Transverse colon (tissue), 4 donors: ENCODE data around the gene PGPEP1. TPM values are rescaled to one million over a fixed set of nuclear protein-coding genes. Genes with fewer than 3 reads are reported as not detected.

Experiments
- DNase-seq: peaks from one replicate; pipeline ENCODE4 v3.0.0-alpha.2; 2019
- H3K27ac ChIP-seq, 4 donors: fragments of 200-600 bp; sonication (generic); 2 replicates each; pipeline ENCODE4 v1.5.1; 2016 to 2018; ENCODE audit warnings: inconsistent platforms in 4 of 4
- H3K27me3 ChIP-seq: fragments of 200-600 bp; sonication (generic); 2 replicates; pipeline ENCODE4 v1.5.1; 2017; ENCODE audit warnings: inconsistent platforms
- H3K36me3 ChIP-seq, 4 donors: fragments of 200-600 bp; sonication (generic); 2 replicates each; pipeline ENCODE4 v1.5.1; 2017 to 2019; ENCODE audit warnings: inconsistent platforms in 4 of 4
- H3K4me1 ChIP-seq, 4 donors: fragments of 200-600 bp; sonication (generic); 2 replicates each; pipeline ENCODE4 v1.5.1; 2017 to 2020; ENCODE audit warnings: inconsistent platforms in 4 of 4
- H3K4me3 ChIP-seq, 4 donors: fragments of 200-600 bp; sonication (generic); 1 replicate in 1 of 4; 2 replicates in 3 of 4; pipeline versions ENCODE4 v1.5.1 to v1.6.1; 2017 to 2019; ENCODE audit warnings: inconsistent platforms in 4 of 4
- H3K9me3 ChIP-seq, 2 donors: fragments of 200-600 bp; sonication (generic); 2 replicates each; pipeline ENCODE4 v1.5.1; 2017 to 2019; ENCODE audit warnings: inconsistent platforms in 2 of 2
- EP300 ChIP-seq: sonication (generic); formaldehyde crosslinking; IDR thresholded peaks from one replicate; pipeline ENCODE4 v1.6.1; 2017; ENCODE audit warnings: antibody characterized with exemption, low read depth
- POLR2A ChIP-seq: fragments of 450-650 bp; IDR thresholded peaks from one replicate; pipeline ENCODE4 v1.6.1; 2016; ENCODE audit warnings: antibody characterized with exemption, mild to moderate bottlenecking, moderate library complexity
- POLR2AphosphoS5 ChIP-seq, 3 donors: sonication (generic); formaldehyde crosslinking; IDR thresholded peaks; one replicate each; pipeline ENCODE4 v1.6.1; 2016; ENCODE audit warnings: antibody characterized with exemption in 3 of 3
- WGBS, 2 donors: methylation state at CpG; one replicate each; pipeline ENCODE4 v1.1.5; 2018; ENCODE audit warnings: low coverage in 1 of 2; 5-methylcytosine and 5-hydroxymethylcytosine counted together
- in situ Hi-C, 4 donors: fragments of 200-750 bp; cut with MboI; loops; one replicate each; pipeline versions ENCODE4 v1.15.0 to v1.15.1; 2017; ENCODE audit warnings: low sequenced_read_pairs in 3 of 4, low pct_ligation_motif_present in 1 of 4, low pct_unique_long_range_greater_than_20kb in 1 of 4
- intact Hi-C: fragments of 100-400 bp; cut with DNase I; formaldehyde crosslinking; loops from one replicate; pipeline ENCODE4 v1.15.1; 2023; ENCODE audit warnings: low total_unique reads
- total RNA-seq, 4 donors: library from RNA; depleted of rRNA; stranded (reverse); fragments of >200 nt; gene quantifications; one replicate each; pipeline ENCODE4 v1.1.0, GENCODE V29; 2016
- TF ChIP-seq, protein P1 (sequence below), 5 experiments: fragments of 200-600 bp in 3 of 5; fragments of 450-650 bp in 2 of 5; sonication (generic) in 3 of 5; IDR thresholded peaks; 1 replicate in 2 of 5; 2 replicates in 3 of 5; pipeline ENCODE4 v1.5.1; 2016 to 2017; ENCODE audit warnings: antibody characterized with exemption in 5 of 5, inconsistent platforms in 3 of 5, mild to moderate bottlenecking in 2 of 5, moderate library complexity in 1 of 5

The PGPEP1 gene
- total RNA-seq, 4 donors from 2014 or later = 59.7 to 110 (median 73.0) TPM

DNA sequence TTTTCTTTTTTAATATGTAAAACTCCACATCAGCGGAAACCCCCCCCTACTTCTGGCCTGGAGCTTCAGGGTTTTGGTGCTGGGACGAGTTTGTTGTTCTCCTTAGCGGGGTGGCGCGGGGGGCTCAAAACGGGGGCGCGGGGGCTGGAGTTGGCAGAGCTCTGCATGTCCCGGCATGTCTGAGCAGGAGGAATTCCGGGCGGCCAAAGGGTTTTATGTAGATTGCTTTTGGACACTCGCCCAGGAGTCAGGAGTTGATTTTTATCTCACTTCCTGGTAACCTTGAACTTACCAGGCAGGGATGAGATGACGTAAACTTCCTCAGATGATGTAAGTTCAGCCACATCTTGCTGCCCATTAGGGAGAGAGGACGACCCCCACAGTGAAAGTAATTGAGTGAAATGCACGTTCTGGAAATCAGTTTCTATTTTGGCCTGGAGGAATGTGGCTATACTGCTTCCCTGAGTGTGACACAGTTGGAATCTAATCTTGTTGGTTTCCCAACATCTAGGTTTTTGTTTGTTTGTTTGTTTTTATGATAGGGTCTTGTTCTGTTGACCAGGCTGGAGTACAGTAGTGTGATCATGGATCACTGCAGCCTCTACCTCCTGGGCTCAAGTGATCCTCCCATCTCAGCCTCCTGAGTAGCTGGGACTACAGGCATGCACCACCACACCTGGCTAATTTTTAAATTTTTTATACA, 24.6 kb downstream of the PGPEP1 start:
- in situ Hi-C loops (no loop called here), intact Hi-C loops (no loop called here)
- TF ChIP-seq, protein P1, sequence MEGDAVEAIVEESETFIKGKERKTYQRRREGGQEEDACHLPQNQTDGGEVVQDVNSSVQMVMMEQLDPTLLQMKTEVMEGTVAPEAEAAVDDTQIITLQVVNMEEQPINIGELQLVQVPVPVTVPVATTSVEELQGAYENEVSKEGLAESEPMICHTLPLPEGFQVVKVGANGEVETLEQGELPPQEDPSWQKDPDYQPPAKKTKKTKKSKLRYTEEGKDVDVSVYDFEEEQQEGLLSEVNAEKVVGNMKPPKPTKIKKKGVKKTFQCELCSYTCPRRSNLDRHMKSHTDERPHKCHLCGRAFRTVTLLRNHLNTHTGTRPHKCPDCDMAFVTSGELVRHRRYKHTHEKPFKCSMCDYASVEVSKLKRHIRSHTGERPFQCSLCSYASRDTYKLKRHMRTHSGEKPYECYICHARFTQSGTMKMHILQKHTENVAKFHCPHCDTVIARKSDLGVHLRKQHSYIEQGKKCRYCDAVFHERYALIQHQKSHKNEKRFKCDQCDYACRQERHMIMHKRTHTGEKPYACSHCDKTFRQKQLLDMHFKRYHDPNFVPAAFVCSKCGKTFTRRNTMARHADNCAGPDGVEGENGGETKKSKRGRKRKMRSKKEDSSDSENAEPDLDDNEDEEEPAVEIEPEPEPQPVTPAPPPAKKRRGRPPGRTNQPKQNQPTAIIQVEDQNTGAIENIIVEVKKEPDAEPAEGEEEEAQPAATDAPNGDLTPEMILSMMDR (IDR thresholded peaks at IDR 0.05) = no peak
- TF ChIP-seq POLR2AphosphoS5 (IDR thresholded peaks at IDR 0.05) (peak; percentile 54 to 78 (median 73)), POLR2A (no peak), EP300 (peak; percentile 61)
- H3K9me3 ChIP-seq = no peaks in the 10 kb centered on the region
- no peaks in the 10 kb centered on the region for H3K27me3 ChIP-seq
- peaks cover 9 to 29% (median 23%) of the 10 kb centered on the region in 4 donors for H3K4me1 ChIP-seq
- DNase-seq = peak; percentile 90
- whole genome bisulfite sequencing, 2 donors = 4 to 15% methylated on average over 2 to 15 of the region's 15 CpGs
- H3K36me3 ChIP-seq = peaks cover 0 to 22% (median 2%) of the 10 kb centered on the region in 4 donors
- no peak overlapping the region for H3K4me3 ChIP-seq
- H3K27ac ChIP-seq = peak overlapping the region; percentile 82 to 87 (median 84)

DNA sequence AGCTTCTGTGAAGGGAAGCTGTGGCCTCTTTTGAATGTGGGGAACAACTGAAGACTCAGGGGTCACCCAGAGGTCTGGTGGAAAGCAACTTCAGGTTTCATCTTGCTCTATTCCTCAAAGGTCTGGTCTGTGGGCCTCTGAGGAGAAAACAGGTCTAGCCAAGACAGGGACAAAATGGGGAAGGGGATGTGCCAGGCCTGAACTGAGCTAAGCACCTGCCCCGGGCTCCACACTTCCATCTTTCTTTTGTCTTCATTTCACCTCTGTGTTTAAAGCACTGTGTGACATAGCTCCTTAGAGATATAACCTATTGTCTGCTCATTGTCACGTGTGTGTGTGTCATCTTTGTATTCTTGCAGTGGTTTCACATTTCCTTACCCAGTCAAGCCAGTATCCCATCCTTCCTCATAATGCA, 25.6 kb downstream of the PGPEP1 start:
- in situ Hi-C loops (no loop called here), intact Hi-C loops (no loop called here)
- Histone ChIP-seq H3K27me3 (no peaks in the 10 kb centered on the region), H3K9me3 (no peaks in the 10 kb centered on the region), H3K4me3 (no peak overlapping the region), H3K27ac (peak overlapping the region; percentile 82 to 87 (median 84)), H3K4me1 (peaks cover 9 to 29% (median 23%) of the 10 kb centered on the region in 4 donors), H3K36me3 (peaks cover 0 to 11% (median 0%) of the 10 kb centered on the region in 4 donors)
- TF ChIP-seq, protein P1 (IDR thresholded peaks at IDR 0.05) = no peak
- no peak for TF ChIP-seq POLR2A
- TF ChIP-seq POLR2AphosphoS5 (IDR thresholded peaks at IDR 0.05) = no peak
- no peak for TF ChIP-seq EP300
- no peak for DNase-seq
- WGBS, 2 donors = 72 to 83% methylated on average over 2 of the region's 2 CpGs

DNA sequence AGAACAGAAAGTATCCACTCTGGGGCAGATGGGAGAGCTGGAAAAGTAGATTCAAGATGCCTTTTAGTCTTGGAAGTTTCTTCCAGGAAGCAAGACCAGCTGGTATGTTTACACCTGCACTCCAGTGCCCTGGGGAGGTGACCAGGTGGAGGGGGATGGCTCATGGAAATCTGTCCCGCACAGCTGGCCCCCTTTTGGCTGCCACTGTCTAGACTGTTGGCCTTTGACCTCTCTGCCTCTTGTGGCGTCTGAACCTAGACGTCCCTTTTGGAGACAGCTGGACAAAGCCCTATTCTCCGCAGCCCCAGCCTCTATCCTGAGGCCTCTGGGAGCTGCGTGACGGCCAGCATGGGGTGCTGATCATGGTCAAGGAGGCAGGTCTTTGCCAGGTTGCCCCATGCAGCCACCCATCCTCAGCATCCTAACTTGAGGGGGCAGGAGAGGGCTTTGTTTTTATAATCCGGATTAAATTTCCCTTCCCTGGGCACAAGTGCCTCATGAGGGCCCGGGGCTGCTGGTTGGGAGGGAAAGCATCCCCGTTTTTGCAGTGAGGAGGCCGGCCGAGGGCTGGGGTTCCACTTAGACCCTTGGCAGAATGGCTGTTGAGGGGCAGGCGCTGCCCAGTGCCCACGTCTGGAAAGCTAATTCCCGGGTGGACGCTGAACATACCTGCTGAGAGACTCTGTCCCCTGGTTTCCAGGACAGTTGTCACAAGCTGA, 28.3 kb downstream of the PGPEP1 start:
- Histone ChIP-seq H3K36me3 (no peaks in the 10 kb centered on the region), H3K27ac (peak overlapping the region in 3 of 4 donors; percentile 8 to 33 (median 18)), H3K4me1 (peaks cover 12 to 30% (median 26%) of the 10 kb centered on the region in 4 donors), H3K27me3 (no peaks in the 10 kb centered on the region), H3K4me3 (no peak overlapping the region), H3K9me3 (no peaks in the 10 kb centered on the region)
- DNase-seq = no peak
- in situ Hi-C loops (no loop called here), intact Hi-C loops (no loop called here)
- TF ChIP-seq EP300 = no peak
- TF ChIP-seq POLR2A = no peak
- no peak for TF ChIP-seq POLR2AphosphoS5 (IDR thresholded peaks at IDR 0.05)
- TF ChIP-seq, protein P1 (IDR thresholded peaks at IDR 0.05) = no peak
- WGBS, 2 donors = 20 to 75% methylated on average over 1 to 15 of the region's 15 CpGs

DNA sequence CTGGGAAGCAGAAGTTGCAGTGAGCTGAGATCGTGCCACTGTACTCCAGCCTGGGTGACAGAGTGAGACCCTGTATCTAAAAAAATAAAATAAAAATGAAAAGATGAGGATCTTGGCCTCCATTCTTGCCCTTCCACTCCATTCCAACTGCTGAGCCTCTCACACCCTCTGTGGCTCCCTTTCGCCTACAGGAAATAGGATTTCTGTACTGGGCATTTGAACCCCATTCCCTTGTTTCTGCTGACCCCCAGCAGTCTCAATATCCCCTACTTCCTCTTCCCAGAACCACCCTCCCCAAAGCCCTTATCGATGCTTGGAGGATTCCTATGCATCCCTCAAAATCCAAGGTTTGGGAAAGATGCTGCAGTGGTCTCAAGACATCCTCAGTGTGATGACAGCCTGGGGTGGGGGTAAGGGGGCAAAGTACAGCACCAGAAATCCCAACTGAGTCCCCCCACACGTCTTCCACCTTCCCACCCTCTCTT, 33.1 kb downstream of the PGPEP1 start:
- no peaks in the 10 kb centered on the region for H3K9me3 ChIP-seq
- in situ Hi-C loops (no loop called here), intact Hi-C loops (no loop called here)
- H3K36me3 ChIP-seq = no peaks in the 10 kb centered on the region
- no peak overlapping the region for H3K4me3 ChIP-seq
- peak overlapping the region; percentile 79 to 87 (median 82) for H3K27ac ChIP-seq
- no peaks in the 10 kb centered on the region for H3K27me3 ChIP-seq
- peaks cover 14 to 50% (median 33%) of the 10 kb centered on the region in 4 donors for H3K4me1 ChIP-seq
- 58 to 76% methylated on average over 2 to 4 of the region's 4 CpGs for WGBS, 2 donors
- no peak for DNase-seq
- TF ChIP-seq POLR2A = no peak
- TF ChIP-seq POLR2AphosphoS5 (IDR thresholded peaks at IDR 0.05) = no peak
- TF ChIP-seq, protein P1 (IDR thresholded peaks at IDR 0.05) = no peak
